NCI-H345 treated with DMSO at 0.1 percent for 48 hours (cell line): ENCODE data around the gene SLC23A3.

Source experiments
- DNase-seq: peaks from one replicate; lab custom pipeline; 2025; ENCODE audit not compliant: unreplicated experiment; lab: John Stamatoyannopoulos, UW

Gene SLC23A3, protein sequence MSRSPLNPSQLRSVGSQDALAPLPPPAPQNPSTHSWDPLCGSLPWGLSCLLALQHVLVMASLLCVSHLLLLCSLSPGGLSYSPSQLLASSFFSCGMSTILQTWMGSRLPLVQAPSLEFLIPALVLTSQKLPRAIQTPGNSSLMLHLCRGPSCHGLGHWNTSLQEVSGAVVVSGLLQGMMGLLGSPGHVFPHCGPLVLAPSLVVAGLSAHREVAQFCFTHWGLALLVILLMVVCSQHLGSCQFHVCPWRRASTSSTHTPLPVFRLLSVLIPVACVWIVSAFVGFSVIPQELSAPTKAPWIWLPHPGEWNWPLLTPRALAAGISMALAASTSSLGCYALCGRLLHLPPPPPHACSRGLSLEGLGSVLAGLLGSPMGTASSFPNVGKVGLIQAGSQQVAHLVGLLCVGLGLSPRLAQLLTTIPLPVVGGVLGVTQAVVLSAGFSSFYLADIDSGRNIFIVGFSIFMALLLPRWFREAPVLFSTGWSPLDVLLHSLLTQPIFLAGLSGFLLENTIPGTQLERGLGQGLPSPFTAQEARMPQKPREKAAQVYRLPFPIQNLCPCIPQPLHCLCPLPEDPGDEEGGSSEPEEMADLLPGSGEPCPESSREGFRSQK

GRCh38 chr2:219169930-219170654 is at the start of gene SLC23A3:
SLC23A3 (minus strand) TSS chr2:219170029; CDS start chr2:219169984, 45 bp downstream.
- no peak for DNase-seq

DNA sequence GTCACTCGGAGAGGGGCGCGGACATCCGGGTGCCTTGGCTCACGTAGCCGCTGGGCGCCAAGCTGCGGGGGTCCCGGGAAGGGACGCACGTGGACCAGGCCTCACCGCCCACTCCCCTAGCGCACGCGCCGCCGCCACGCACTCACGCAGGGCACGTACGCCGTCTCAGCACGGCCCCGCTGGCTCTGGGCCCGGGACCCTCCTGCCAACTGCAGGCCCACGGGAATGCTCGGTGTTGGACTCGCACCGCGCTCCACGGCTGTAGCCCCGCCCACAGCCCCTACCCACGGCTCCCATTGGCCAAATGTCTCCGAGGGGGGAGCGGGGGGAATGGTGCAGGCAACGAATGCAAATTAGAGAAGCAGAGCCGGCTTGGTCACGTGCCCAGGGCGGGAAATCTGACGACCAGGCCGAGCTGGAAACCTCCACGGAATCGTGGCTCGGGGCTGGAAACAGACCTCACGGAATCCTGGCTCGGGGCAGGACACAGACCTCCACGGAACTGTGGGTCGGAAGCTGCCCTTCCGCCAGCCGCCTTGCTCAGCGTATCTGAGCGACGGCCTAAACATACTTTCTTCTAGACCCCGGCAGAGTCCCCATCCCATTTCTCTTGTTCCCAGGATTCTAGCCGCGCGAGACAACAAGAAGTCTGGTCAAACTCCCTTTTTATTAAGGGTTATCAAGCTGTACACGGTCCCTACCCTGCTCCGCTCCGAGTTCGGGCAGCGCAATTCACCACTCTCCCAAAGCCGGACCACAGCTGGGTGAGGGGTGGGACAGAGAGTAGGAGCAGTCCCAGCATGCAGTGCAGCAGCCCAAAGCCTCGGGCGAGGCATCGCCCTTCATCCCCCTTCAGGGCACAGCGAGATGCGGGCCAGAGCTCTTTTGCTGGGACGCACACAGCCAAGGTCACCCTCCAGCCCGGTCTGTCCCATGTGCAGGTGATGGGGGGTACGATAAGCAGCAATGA is 49.2 kb upstream of the SLC23A3 start, which contains the start of gene ABCB6:
Gene ABCB6 (minus strand): TSS at position 227 of the 970 bp plus-strand sequence. CDS start 285 bp downstream, outside the sequence.
- peak; percentile 90 for DNase-seq

GRCh38 chr2:219218217-219218731 is 48.4 kb upstream of the SLC23A3 start:
- peak; percentile 34 for DNase-seq

GRCh38 chr2:219216535-219216915 is 46.7 kb upstream of the SLC23A3 start:
- DNase-seq: no peak

- DNase-seq: no peak
Measured at GRCh38 chr2:219215871-219216534, 46.2 kb upstream of the SLC23A3 start.

GRCh38 chr2:219214786-219215185 is 45.0 kb upstream of the SLC23A3 start:
- no peak for DNase-seq

- no peak for DNase-seq
Measured at GRCh38 chr2:219214141-219214540, 44.3 kb upstream of the SLC23A3 start.

DNA sequence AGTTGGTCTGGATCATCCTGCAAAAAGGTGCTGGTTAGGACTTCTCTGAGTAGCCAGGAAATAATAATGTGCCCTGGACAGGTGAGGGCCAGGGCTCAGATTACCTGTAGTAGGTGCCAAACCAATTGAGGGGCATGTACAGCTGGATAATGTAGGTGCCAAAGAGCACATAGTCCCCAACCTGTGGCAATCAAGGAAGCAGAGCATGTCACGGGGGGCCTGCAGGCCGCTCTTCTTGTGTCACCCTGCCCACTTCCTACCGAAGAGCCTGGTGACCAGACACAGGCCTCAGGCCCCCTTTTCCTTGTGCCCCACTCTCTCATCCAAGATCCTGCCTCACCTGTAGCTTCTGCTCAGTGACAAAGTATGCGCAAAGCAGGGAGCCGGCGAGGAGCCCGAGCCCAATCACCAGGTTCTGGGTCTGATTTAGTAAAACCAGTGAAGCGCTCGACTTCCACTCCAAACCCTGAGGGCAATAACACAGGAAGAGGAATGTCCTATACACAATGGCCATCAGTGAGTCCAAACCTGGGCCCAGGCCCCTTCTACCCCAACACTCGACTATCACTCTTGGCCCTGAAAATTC is 43.8 kb upstream of the SLC23A3 start:
- DNase-seq: no peak

GRCh38 chr2:219213026-219213415 is 43.2 kb upstream of the SLC23A3 start:
- DNase-seq: no peak

DNA sequence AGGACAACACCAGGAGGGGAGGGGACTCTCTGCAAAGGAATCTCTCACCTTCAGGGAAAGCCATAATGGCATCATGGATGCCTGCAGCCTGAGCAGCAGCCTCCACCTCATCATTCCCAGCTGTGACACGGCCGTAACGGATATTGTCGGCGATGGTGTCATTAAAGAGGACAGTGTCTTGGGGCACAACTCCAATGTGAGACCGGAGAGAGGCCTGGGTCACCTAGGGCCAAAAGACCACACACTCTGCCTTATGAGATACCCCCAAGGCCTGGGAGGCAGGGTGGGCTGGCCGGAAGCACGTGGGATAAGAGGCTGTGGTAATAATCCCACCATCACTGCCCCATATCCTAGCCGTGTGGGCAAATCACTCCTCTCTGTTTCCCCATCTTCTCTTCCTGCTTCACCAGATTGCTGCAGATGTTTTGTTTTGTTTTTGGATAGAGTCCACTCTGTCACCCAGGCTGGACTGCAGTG is 41.1 kb upstream of the SLC23A3 start:
- DNase-seq: no peak

- no peak for DNase-seq
Measured at GRCh38 chr2:219210196-219210885, 40.5 kb upstream of the SLC23A3 start.

GRCh38 chr2:219209236-219210195 is 39.7 kb upstream of the SLC23A3 start:
- DNase-seq: no peak

DNA sequence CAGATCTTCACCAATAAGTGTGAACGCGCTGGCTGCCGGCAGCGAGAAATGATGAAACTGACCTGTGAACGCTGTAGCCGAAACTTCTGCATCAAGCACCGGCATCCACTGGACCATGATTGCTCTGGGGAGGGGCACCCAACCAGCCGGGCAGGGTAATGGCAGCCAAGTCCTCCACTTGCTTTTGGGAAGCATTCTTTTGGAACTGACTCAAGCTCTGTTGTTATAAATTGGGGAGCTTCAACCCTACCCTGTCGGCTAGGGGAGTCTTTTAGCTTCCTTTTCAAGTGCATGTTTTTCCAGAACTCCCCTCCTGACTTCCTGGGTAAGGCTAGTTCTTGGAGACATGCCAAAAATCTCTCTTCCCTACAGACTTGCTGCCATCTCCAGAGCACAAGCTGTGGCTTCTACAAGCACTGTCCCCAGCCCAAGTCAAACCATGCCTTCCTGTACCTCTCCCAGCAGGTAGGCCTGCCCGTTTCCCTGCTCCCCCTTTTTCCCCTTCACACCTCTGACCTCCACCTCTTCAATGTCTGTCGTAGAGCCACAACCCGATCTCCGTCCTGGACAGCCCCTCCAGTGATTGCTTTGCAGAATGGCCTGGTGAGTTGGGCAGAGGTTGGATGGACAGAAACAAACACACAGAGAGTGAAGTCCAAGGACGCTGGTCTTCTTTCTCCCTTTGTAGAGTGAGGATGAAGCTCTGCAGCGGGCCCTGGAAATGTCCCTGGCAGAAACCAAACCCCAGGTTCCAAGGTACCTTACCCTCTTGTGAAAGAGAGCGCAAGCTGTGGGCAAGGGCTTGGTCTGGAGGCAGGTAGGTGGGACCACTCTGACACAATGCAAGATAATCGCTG is 38.3 kb upstream of the SLC23A3 start:
- no peak for DNase-seq

- DNase-seq: no peak
Measured at GRCh38 chr2:219207134-219207883, 37.5 kb upstream of the SLC23A3 start.

DNA sequence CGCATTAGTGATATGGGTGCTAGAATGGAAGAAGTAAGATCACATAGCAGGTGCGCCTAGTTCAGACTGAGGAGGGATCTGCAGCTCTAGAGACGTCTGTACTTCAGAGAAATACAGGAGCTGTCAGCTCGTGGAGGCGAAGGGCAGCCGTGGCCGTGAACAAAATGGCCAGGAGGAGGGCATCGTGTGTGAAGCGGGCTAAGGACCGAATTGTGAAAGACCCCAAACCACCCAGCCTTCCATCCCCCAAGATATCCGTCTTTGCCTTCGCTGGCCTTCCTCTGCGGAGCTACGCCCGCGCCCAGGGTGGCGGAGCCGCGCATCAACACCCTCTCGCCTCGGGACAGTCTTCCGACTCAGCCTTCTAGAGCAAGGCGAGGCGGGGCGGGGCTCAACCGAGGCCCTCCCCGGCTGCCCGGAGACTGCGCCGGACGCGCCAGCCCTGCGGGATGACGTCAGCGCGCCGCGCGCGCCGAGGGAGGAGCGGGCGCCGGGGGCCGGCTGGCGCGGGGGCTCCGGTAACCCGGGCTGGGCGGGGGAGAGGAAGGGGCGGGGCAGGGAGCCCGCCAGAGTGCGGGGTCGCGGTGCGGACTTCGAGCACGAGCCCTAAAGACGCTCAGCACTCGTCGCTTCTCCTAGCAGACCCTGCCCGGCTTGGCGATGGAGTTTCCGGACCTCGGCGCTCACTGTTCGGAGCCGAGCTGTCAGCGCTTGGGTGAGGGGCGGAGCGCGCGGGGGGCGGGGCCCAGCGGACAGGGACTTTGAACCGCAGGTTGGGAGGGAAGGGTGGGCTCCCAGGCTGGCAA is 36.7 kb upstream of the SLC23A3 start, which contains the start of gene ZFAND2B:
Gene ZFAND2B (plus strand): TSS at position 455 of the 806 bp plus-strand sequence. CDS start 206 bp downstream, at position 661.
- DNase-seq: peak; percentile 87
